UCSD-AML1 (cell line): Measurements from ENCODE around the gene RDH14.

ENCODE experiments used
- DNase-seq: peaks from one replicate; lab custom pipeline; 2025; ENCODE audit not compliant: unreplicated experiment; lab: John Stamatoyannopoulos, UW

Gene RDH14

GRCh38 chr2:18578033-18578432, 17.6 kb upstream of the RDH14 start:
- DNase-seq, result no peak

- DNase-seq, result no peak
These were observed 5.8 kb upstream of the RDH14 start for GRCh38 chr2:18566145-18566769.

- no peak for DNase-seq
These were observed 288 bp upstream of the RDH14 start for GRCh38 chr2:18560797-18561085.

- peak; percentile 36 for DNase-seq
These were observed 872 bp downstream of the RDH14 start for GRCh38 chr2:18559531-18560030.

GRCh38 chr2:18558458-18558857, 2.0 kb downstream of the RDH14 start:
- DNase-seq, result no peak

GRCh38 chr2:18557121-18557520, 3.3 kb downstream of the RDH14 start:
- DNase-seq, result no peak

- DNase-seq, result no peak
These were observed 7.9 kb downstream of the RDH14 start for GRCh38 chr2:18552351-18553077.

GRCh38 chr2:18551623-18552022, 8.8 kb downstream of the RDH14 start:
- DNase-seq, result no peak

- no peak for DNase-seq
These were observed 9.3 kb downstream of the RDH14 start for GRCh38 chr2:18551169-18551568.

- DNase-seq, result no peak
These were observed 10.0 kb downstream of the RDH14 start for GRCh38 chr2:18550433-18550832.

GRCh38 chr2:18549083-18549482, 11.4 kb downstream of the RDH14 start:
- no peak for DNase-seq

GRCh38 chr2:18548621-18549020, 11.8 kb downstream of the RDH14 start:
- DNase-seq, result no peak

GRCh38 chr2:18546567-18546966, 13.9 kb downstream of the RDH14 start:
- no peak for DNase-seq

- DNase-seq, result no peak
These were observed 15.1 kb downstream of the RDH14 start for GRCh38 chr2:18545384-18545783.

- DNase-seq, result no peak
These were observed 16.3 kb downstream of the RDH14 start for GRCh38 chr2:18544171-18544570.

GRCh38 chr2:18540872-18541271, 19.6 kb downstream of the RDH14 start:
- DNase-seq, result no peak

- no peak for DNase-seq
These were observed 23.8 kb downstream of the RDH14 start for GRCh38 chr2:18536697-18537096.

GRCh38 chr2:18536100-18536499, 24.4 kb downstream of the RDH14 start:
- DNase-seq, result no peak

- DNase-seq, result no peak
These were observed 29.3 kb downstream of the RDH14 start for GRCh38 chr2:18531194-18531593.

- no peak for DNase-seq
These were observed 32.6 kb downstream of the RDH14 start for GRCh38 chr2:18527822-18528221.

GRCh38 chr2:18527326-18527725, 33.1 kb downstream of the RDH14 start:
- no peak for DNase-seq

GRCh38 chr2:18526429-18526828, 34.0 kb downstream of the RDH14 start:
- DNase-seq, result no peak

- no peak for DNase-seq
These were observed 34.6 kb downstream of the RDH14 start for GRCh38 chr2:18525852-18526251.
